Measurements from ENCODE around the gene CUEDC2.

Gene CUEDC2

GRCh38 chr10:102408728-102409603 is 23.4 kb downstream of the CUEDC2 start:
- no peak for TF ChIP-seq EZH2phosphoT487 (IDR thresholded peaks at IDR 0.05; ENCODE audit: borderline replicate concordance, low read length)
- no peak for TF ChIP-seq CTCF (IDR thresholded peaks at IDR 0.05; ENCODE audit: low read depth, low read length, poor library complexity, severe bottlenecking)
- H3K4me2 ChIP-seq (ENCODE audit: low read length) = no peak overlapping the region; the same call in 1 of the 2 replicates
- H3K27me3 ChIP-seq (ENCODE audit: control insufficient read depth, low read length) = peaks cover 49% of the 10 kb centered on the region
- 0 out of 2 replicates have a peak, but pooled peaks cover 4% of the 10 kb centered on the region for H4K20me1 ChIP-seq (ENCODE audit: control insufficient read depth, insufficient read depth, low read depth, low read length)
- H3K27ac ChIP-seq (ENCODE audit: low read depth, low read length) = no peak overlapping the region
- no peaks in the 10 kb centered on the region for H3K9me2 ChIP-seq (replicated peaks; ENCODE audit: control insufficient read depth, low read length)
- H3F3A ChIP-seq (ENCODE audit: control insufficient read depth, insufficient read depth) = no peaks in the 10 kb centered on the region
- no peaks in the 10 kb centered on the region for H3K9me3 ChIP-seq (ENCODE audit: control insufficient read depth, insufficient read depth, low read length)
- peaks cover 13% of the 10 kb centered on the region for H3K4me1 ChIP-seq (ENCODE audit: control insufficient read depth, low read length)
- no peaks in the 10 kb centered on the region for H3K36me3 ChIP-seq (ENCODE audit: control insufficient read depth, low read length)
- no peak overlapping the region for H3K4me3 ChIP-seq (ENCODE audit: low read length)
- H3K79me2 ChIP-seq (ENCODE audit: control insufficient read depth, low read length) = no peaks in the 10 kb centered on the region

- Histone ChIP-seq H3K79me2 (ENCODE audit: control insufficient read depth, low read length) (no peaks in the 10 kb centered on the region), H3K9me3 (ENCODE audit: control insufficient read depth, insufficient read depth, low read length) (no peaks in the 10 kb centered on the region), H3K9me2 (replicated peaks; ENCODE audit: control insufficient read depth, low read length) (no peaks in the 10 kb centered on the region), H3K4me2 (ENCODE audit: low read length) (no peak overlapping the region), H3F3A (ENCODE audit: control insufficient read depth, insufficient read depth) (no peaks in the 10 kb centered on the region), H3K27me3 (ENCODE audit: control insufficient read depth, low read length) (peaks cover 49% of the 10 kb centered on the region), H3K4me1 (ENCODE audit: control insufficient read depth, low read length) (peaks cover 13% of the 10 kb centered on the region), H3K4me3 (ENCODE audit: low read length) (no peak overlapping the region), H3K36me3 (ENCODE audit: control insufficient read depth, low read length) (no peaks in the 10 kb centered on the region), H4K20me1 (ENCODE audit: control insufficient read depth, insufficient read depth, low read depth, low read length) (0 out of 2 replicates have a peak, but pooled peaks cover 4% of the 10 kb centered on the region), H3K27ac (ENCODE audit: low read depth, low read length) (no peak overlapping the region)
- TF ChIP-seq EZH2phosphoT487 (IDR thresholded peaks at IDR 0.05; ENCODE audit: borderline replicate concordance, low read length) (no peak; the same call in 1 of the 2 replicates), CTCF (IDR thresholded peaks at IDR 0.05; ENCODE audit: low read depth, low read length, poor library complexity, severe bottlenecking) (no peak)
These were observed 24.1 kb downstream of the CUEDC2 start for GRCh38 chr10:102408131-102408727.

GRCh38 chr10:102407425-102408130 is 24.8 kb downstream of the CUEDC2 start:
- no peaks in the 10 kb centered on the region for H3K36me3 ChIP-seq (ENCODE audit: control insufficient read depth, low read length)
- H3K9me2 ChIP-seq (replicated peaks; ENCODE audit: control insufficient read depth, low read length) = no peaks in the 10 kb centered on the region
- H3F3A ChIP-seq (ENCODE audit: control insufficient read depth, insufficient read depth) = no peaks in the 10 kb centered on the region
- no peak overlapping the region for H3K4me3 ChIP-seq (ENCODE audit: low read length)
- no peaks in the 10 kb centered on the region for H3K79me2 ChIP-seq (ENCODE audit: control insufficient read depth, low read length)
- H3K4me1 ChIP-seq (ENCODE audit: control insufficient read depth, low read length) = peaks cover 6% of the 10 kb centered on the region
- H3K9me3 ChIP-seq (ENCODE audit: control insufficient read depth, insufficient read depth, low read length) = no peaks in the 10 kb centered on the region
- 0 out of 2 replicates have a peak, but pooled peaks cover 4% of the 10 kb centered on the region for H4K20me1 ChIP-seq (ENCODE audit: control insufficient read depth, insufficient read depth, low read depth, low read length)
- no peak overlapping the region for H3K4me2 ChIP-seq (ENCODE audit: low read length)
- peaks cover 49% of the 10 kb centered on the region for H3K27me3 ChIP-seq (ENCODE audit: control insufficient read depth, low read length)
- TF ChIP-seq EZH2phosphoT487 (IDR thresholded peaks at IDR 0.05; ENCODE audit: borderline replicate concordance, low read length) (no peak), CTCF (IDR thresholded peaks at IDR 0.05; ENCODE audit: low read depth, low read length, poor library complexity, severe bottlenecking) (no peak)
- H3K27ac ChIP-seq (ENCODE audit: low read depth, low read length) = no peak overlapping the region

Data from DOHH2 (cell line).